Measurements from ENCODE around the gene C1RL. TPM values are rescaled to one million over a fixed set of nuclear protein-coding genes. Genes with fewer than 3 reads are reported as not detected.

Gene C1RL
- total RNA-seq, 1 experiment from 2014 or later = 49.8 TPM

- intact Hi-C loops (cut with micrococcal nuclease) = no loop called here
- POLR2A ChIA-PET = interaction anchor here (1.0 to 9.4 kb wide), 5 partner anchors 12 to 153 kb away, joined by 3 to 96 read pairs (median 3); partner anchors contain the start of genes C12orf57, C1RL, C1S and RNU7-1
- DNase-seq (ENCODE audit: unreplicated experiment) = no peak
- Mint-ChIP-seq H3K36me3 (ENCODE audit: insufficient read depth, unreplicated experiment) (peaks cover 53% of the 10 kb centered on the region), H3K9me3 (ENCODE audit: unreplicated experiment) (no peaks in the 10 kb centered on the region), H3K27ac (ENCODE audit: low read depth, unreplicated experiment) (no peak overlapping the region), H3K4me1 (ENCODE audit: insufficient read depth, unreplicated experiment) (peaks cover 17% of the 10 kb centered on the region), H3K4me3 (ENCODE audit: unreplicated experiment) (no peak overlapping the region), H3K27me3 (ENCODE audit: insufficient read depth, unreplicated experiment) (no peaks in the 10 kb centered on the region)
- no peak for TF ChIP-seq CTCF (IDR thresholded peaks at IDR 0.05; ENCODE audit: unreplicated experiment)
- BruUV-seq (replicated peaks) = no TSS peak
- CTCF ChIA-PET = interaction anchor here (0.6 to 10.6 kb wide), 9 partner anchors 10 to 387 kb away, joined by 3 to 116 read pairs (median 5); partner anchors contain the start of gene C1S
These were observed 12.7 kb downstream of the C1RL start for GRCh38 chr12:7096006-7096932.

- peaks cover 48% of the 10 kb centered on the region for H3K36me3 Mint-ChIP-seq (ENCODE audit: insufficient read depth, unreplicated experiment)
- POLR2A ChIA-PET = interaction anchor here (0.7 to 9.4 kb wide), 9 partner anchors 11 to 149 kb away, joined by 3 to 96 read pairs (median 11); partner anchors contain the start of genes C1RL and C1S
- DNase-seq (ENCODE audit: unreplicated experiment) = peak; percentile 27
- no TSS peak for BruUV-seq (replicated peaks)
- H3K9me3 Mint-ChIP-seq (ENCODE audit: unreplicated experiment) = no peaks in the 10 kb centered on the region
- H3K27me3 Mint-ChIP-seq (ENCODE audit: insufficient read depth, unreplicated experiment) = no peaks in the 10 kb centered on the region
- H3K27ac Mint-ChIP-seq (ENCODE audit: low read depth, unreplicated experiment) = no peak overlapping the region
- peaks cover 26% of the 10 kb centered on the region for H3K4me1 Mint-ChIP-seq (ENCODE audit: insufficient read depth, unreplicated experiment)
- H3K4me3 Mint-ChIP-seq (ENCODE audit: unreplicated experiment) = no peak overlapping the region
- no peak for TF ChIP-seq CTCF (IDR thresholded peaks at IDR 0.05; ENCODE audit: unreplicated experiment)
- CTCF ChIA-PET = interaction anchor here (0.5 to 10.6 kb wide), 9 partner anchors 11 to 80 kb away, joined by 3 to 116 read pairs (median 7); partner anchors contain the start of genes C1RL and C1S
- intact Hi-C loops (cut with micrococcal nuclease) = loop anchor here (5.0 kb wide), 1 partner anchor 122 kb away; the partner anchor contains the start of genes EMG1 and PHB2
These were observed 15.1 kb downstream of the C1RL start for GRCh38 chr12:7093892-7094291.

- DNase-seq (ENCODE audit: unreplicated experiment) = no peak
- no TSS peak for BruUV-seq (replicated peaks)
- no peak for TF ChIP-seq CTCF (IDR thresholded peaks at IDR 0.05; ENCODE audit: unreplicated experiment)
- H3K36me3 Mint-ChIP-seq (ENCODE audit: insufficient read depth, unreplicated experiment) = peaks cover 48% of the 10 kb centered on the region
- intact Hi-C loops (cut with micrococcal nuclease) = loop anchor here (5.0 kb wide), 1 partner anchor 121 kb away; the partner anchor contains the start of genes EMG1 and PHB2
- ChIA-PET POLR2A (interaction anchor here (0.7 to 9.4 kb wide), 10 partner anchors 11 to 149 kb away, joined by 3 to 96 read pairs (median 8); partner anchors contain the start of genes C1RL and C1S), CTCF (interaction anchor here (0.5 to 10.6 kb wide), 14 partner anchors 12 to 79 kb away, joined by 3 to 116 read pairs (median 6); partner anchors contain the start of genes C1RL and C1S)
- H3K27me3 Mint-ChIP-seq (ENCODE audit: insufficient read depth, unreplicated experiment) = no peaks in the 10 kb centered on the region
- peaks cover 26% of the 10 kb centered on the region for H3K4me1 Mint-ChIP-seq (ENCODE audit: insufficient read depth, unreplicated experiment)
- H3K27ac Mint-ChIP-seq (ENCODE audit: low read depth, unreplicated experiment) = no peak overlapping the region
- H3K9me3 Mint-ChIP-seq (ENCODE audit: unreplicated experiment) = no peaks in the 10 kb centered on the region
- H3K4me3 Mint-ChIP-seq (ENCODE audit: unreplicated experiment) = no peak overlapping the region
These were observed 15.5 kb downstream of the C1RL start for GRCh38 chr12:7093486-7093885.

Data from MCF 10A (cell line).